ENCODE data around the gene ZNF212.
"Not testable (repeated sequence)": the region's sequence is repeated elsewhere in the genome, so short reads cannot be mapped to it uniquely, and the experiment has no call there.

ZNF212 gene

GRCh38 chr7:149228831-149229471 lies 10.5 kb upstream of the ZNF212 start:
- no peak for DNase-seq (ENCODE audit: low spot score)

GRCh38 chr7:149229526-149229925 lies 9.9 kb upstream of the ZNF212 start:
- TF ChIP-seq, protein P1, sequence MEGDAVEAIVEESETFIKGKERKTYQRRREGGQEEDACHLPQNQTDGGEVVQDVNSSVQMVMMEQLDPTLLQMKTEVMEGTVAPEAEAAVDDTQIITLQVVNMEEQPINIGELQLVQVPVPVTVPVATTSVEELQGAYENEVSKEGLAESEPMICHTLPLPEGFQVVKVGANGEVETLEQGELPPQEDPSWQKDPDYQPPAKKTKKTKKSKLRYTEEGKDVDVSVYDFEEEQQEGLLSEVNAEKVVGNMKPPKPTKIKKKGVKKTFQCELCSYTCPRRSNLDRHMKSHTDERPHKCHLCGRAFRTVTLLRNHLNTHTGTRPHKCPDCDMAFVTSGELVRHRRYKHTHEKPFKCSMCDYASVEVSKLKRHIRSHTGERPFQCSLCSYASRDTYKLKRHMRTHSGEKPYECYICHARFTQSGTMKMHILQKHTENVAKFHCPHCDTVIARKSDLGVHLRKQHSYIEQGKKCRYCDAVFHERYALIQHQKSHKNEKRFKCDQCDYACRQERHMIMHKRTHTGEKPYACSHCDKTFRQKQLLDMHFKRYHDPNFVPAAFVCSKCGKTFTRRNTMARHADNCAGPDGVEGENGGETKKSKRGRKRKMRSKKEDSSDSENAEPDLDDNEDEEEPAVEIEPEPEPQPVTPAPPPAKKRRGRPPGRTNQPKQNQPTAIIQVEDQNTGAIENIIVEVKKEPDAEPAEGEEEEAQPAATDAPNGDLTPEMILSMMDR (IDR thresholded peaks at IDR 0.05; ENCODE audit: extremely low read depth, missing control alignments): no peak
- DNase-seq (ENCODE audit: low spot score): no peak

More at GRCh38 chr7:149228831-149229471, 10.5 kb upstream of the ZNF212 start:
- TF ChIP-seq, protein P1 (IDR thresholded peaks at IDR 0.05; ENCODE audit: extremely low read depth, missing control alignments): no peak

- TF ChIP-seq, protein P1 (IDR thresholded peaks at IDR 0.05; ENCODE audit: extremely low read depth, missing control alignments): no peak
- DNase-seq (ENCODE audit: low spot score): no peak
Measured at GRCh38 chr7:149232362-149232761, 7.1 kb upstream of the ZNF212 start.

DNA sequence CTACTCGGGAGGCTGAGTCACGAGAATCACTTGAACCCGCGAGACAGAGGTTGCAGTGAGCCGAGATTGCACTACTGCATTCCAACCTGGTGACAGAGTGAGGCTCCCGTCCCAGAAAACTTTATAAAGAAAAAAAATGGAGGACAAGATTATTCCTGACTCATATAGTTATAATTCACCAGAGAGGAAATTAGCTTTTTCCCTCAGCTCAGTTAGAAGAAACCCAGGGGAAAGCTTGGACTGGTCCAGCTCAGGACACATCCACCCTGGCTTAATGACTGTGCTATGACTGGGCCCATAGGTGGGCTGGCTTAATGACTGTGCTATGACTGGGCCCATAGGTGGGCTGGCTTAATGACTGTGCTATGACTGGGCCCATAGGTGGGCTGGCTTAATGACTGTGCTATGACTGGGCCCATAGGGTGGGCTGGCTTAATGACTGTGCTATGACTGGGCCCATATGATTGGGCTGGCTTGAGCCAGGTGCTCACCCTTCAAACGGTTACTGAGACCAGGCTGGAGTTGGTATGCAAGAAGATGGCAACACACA lies 5.7 kb upstream of the ZNF212 start:
- not testable (repeated sequence) for DNase-seq (ENCODE audit: low spot score)

- no peak for DNase-seq (ENCODE audit: low spot score)
- TF ChIP-seq, protein P1 (IDR thresholded peaks at IDR 0.05; ENCODE audit: extremely low read depth, missing control alignments): no peak
Measured at GRCh38 chr7:149237502-149237901, 1.9 kb upstream of the ZNF212 start.

DNA sequence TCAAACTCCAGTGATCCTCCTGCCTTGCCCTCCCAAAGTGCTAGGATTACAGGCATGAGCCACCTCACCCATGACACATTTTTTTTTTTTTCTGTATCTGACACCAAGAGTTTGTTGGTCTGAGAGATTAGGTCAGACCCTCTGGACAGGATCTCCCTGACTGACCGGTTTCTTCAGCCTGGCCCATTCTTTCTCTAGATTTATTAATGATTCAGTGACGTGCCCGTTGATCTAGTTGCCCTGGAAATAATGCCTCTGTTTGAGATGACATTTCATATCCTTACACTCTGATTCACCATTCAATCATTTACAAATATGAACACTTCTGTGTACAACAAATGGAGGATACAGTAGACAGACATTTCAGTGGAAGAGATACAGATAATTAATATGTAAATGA lies 1.4 kb upstream of the ZNF212 start:
- TF ChIP-seq, protein P1 (IDR thresholded peaks at IDR 0.05; ENCODE audit: extremely low read depth, missing control alignments): no peak
- DNase-seq (ENCODE audit: low spot score): no peak

- TF ChIP-seq, protein P1 (IDR thresholded peaks at IDR 0.05; ENCODE audit: extremely low read depth, missing control alignments): no peak
- no peak for DNase-seq (ENCODE audit: low spot score)
Measured at GRCh38 chr7:149240637-149241036, 1.2 kb downstream of the ZNF212 start.

DNA sequence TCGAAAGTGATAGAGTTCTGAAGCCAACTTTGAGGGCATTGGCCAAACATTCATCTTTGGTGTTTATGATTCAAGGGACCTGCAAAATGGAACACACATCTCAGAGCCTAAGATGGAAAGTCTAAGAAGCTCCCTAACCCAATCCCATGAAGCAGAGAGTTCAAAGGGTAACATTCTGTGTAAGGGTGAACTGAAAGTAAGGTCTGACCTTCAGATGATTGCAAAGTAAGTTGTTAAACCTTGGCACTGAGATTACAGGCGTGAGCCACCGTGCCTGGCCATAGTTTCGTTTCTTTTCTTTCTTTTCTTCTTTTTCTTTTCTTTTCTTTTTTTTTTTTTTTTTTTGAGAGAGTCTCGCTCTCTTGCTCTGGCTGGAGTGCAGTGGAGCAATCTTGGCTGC lies 2.2 kb downstream of the ZNF212 start:
- TF ChIP-seq, protein P1 (IDR thresholded peaks at IDR 0.05; ENCODE audit: extremely low read depth, missing control alignments): no peak
- DNase-seq (ENCODE audit: low spot score): no peak
